H1 (cell line): Measurements from ENCODE around the gene SSRP1. TPM values are rescaled to one million over a fixed set of nuclear protein-coding genes. Genes with fewer than 3 reads are reported as not detected.

Source experiments
- BRCA1 ChIP-seq: IDR thresholded peaks from 2 replicates; pipeline ENCODE4 v1.6.1; 2012; ENCODE audit warnings: low read depth, low read length, improper control_type of control experiment
- CBX8 ChIP-seq: fragments of 300-800, 300-1000 bp; sonication (generic); IDR thresholded peaks from 2 replicates; pipeline ENCODE4 v1.7.1; 2016; ENCODE audit warnings: low read depth, low read length, borderline replicate concordance
- MAFK ChIP-seq: IDR thresholded peaks from 2 replicates; pipeline ENCODE4 v1.6.1; 2012; ENCODE audit warnings: low read depth, mild to moderate bottlenecking, improper control_type of control experiment, low read length
- RFX5 ChIP-seq: IDR thresholded peaks from 2 replicates; pipeline ENCODE4 v1.6.1; 2011; ENCODE audit warnings: low read depth, low read length, improper control_type of control experiment, borderline replicate concordance
- SAP30 ChIP-seq: fragments of 300-600 bp; sonication (generic); IDR thresholded peaks from 2 replicates; pipeline ENCODE4 v1.7.1; 2012; ENCODE audit warnings: low read length, moderate library complexity, mild to moderate bottlenecking, inconsistent platforms; ENCODE audit not compliant: insufficient read depth, insufficient replicate concordance
- SP1 ChIP-seq: IDR thresholded peaks from 2 replicates; pipeline ENCODE4 v1.6.1; 2011; ENCODE audit warnings: low read depth, low read length
- YY1 ChIP-seq: IDR thresholded peaks from 2 replicates; pipeline ENCODE4 v1.6.1; 2011; ENCODE audit warnings: low read depth, mild to moderate bottlenecking, low read length
- polyA plus RNA-seq, 7 experiments: library from polyadenylated mRNA; depleted of rRNA in 3 of 7; stranded (reverse) in 5 of 7; unstranded in 2 of 7; fragments of >200 nt in 5 of 7; fragments of 200-250 nt in 2 of 7; gene quantifications; 1 replicate in 5 of 7; 2 replicates in 1 of 7; 4 replicates in 1 of 7; pipeline versions ENCODE4 v1.2.1 to v1.2.3, GENCODE V29; 2011 to 2013; ENCODE audit warnings: missing spikeins in 2 of 7, mixed read lengths in 2 of 7
- total RNA-seq: library from RNA; stranded (reverse); fragmentation: NEBNext Ultra II Directional; extraction: Animal tissue kit (Norgen Biotek cat#: 25700); gene quantifications from 2 replicates; pipeline ENCODE4 v1.2.1, GENCODE V29; 2021
- TF ChIP-seq, protein P1 (sequence below): fragments of 300-600 bp; sonication (generic); IDR thresholded peaks from 2 replicates; pipeline ENCODE4 v1.7.1; 2012; ENCODE audit warnings: low read length, moderate library complexity, mild to moderate bottlenecking, inconsistent platforms; ENCODE audit not compliant: insufficient replicate concordance

SSRP1 gene
- total and polyA plus RNA-seq, 2 of the 8 experiments (the other 6 are each of a cell fraction or from before 2014, with no cell fraction given), result 259 to 281 TPM

DNA sequence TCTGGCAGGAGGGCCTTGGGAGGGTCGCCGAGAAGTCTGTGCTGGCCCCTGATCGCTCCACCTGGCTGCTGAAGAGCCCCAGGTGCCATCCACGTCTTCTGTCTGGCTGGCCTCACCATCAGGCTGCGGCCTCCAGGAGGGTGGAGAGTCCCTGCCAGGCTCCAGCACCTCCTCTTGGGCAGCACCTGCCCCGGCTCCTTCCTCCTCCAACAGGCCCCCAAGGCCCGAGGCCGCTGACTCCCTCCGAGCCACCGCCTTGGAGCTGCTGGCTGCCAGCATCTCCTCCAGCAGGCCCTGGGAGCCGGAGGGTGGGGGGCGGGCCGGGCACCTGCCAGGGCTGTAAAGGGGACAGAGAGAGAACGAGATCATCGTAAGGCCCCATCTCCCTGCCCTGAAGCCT is 33.2 kb downstream of the SSRP1 start (continued):
- TF ChIP-seq, protein P1, sequence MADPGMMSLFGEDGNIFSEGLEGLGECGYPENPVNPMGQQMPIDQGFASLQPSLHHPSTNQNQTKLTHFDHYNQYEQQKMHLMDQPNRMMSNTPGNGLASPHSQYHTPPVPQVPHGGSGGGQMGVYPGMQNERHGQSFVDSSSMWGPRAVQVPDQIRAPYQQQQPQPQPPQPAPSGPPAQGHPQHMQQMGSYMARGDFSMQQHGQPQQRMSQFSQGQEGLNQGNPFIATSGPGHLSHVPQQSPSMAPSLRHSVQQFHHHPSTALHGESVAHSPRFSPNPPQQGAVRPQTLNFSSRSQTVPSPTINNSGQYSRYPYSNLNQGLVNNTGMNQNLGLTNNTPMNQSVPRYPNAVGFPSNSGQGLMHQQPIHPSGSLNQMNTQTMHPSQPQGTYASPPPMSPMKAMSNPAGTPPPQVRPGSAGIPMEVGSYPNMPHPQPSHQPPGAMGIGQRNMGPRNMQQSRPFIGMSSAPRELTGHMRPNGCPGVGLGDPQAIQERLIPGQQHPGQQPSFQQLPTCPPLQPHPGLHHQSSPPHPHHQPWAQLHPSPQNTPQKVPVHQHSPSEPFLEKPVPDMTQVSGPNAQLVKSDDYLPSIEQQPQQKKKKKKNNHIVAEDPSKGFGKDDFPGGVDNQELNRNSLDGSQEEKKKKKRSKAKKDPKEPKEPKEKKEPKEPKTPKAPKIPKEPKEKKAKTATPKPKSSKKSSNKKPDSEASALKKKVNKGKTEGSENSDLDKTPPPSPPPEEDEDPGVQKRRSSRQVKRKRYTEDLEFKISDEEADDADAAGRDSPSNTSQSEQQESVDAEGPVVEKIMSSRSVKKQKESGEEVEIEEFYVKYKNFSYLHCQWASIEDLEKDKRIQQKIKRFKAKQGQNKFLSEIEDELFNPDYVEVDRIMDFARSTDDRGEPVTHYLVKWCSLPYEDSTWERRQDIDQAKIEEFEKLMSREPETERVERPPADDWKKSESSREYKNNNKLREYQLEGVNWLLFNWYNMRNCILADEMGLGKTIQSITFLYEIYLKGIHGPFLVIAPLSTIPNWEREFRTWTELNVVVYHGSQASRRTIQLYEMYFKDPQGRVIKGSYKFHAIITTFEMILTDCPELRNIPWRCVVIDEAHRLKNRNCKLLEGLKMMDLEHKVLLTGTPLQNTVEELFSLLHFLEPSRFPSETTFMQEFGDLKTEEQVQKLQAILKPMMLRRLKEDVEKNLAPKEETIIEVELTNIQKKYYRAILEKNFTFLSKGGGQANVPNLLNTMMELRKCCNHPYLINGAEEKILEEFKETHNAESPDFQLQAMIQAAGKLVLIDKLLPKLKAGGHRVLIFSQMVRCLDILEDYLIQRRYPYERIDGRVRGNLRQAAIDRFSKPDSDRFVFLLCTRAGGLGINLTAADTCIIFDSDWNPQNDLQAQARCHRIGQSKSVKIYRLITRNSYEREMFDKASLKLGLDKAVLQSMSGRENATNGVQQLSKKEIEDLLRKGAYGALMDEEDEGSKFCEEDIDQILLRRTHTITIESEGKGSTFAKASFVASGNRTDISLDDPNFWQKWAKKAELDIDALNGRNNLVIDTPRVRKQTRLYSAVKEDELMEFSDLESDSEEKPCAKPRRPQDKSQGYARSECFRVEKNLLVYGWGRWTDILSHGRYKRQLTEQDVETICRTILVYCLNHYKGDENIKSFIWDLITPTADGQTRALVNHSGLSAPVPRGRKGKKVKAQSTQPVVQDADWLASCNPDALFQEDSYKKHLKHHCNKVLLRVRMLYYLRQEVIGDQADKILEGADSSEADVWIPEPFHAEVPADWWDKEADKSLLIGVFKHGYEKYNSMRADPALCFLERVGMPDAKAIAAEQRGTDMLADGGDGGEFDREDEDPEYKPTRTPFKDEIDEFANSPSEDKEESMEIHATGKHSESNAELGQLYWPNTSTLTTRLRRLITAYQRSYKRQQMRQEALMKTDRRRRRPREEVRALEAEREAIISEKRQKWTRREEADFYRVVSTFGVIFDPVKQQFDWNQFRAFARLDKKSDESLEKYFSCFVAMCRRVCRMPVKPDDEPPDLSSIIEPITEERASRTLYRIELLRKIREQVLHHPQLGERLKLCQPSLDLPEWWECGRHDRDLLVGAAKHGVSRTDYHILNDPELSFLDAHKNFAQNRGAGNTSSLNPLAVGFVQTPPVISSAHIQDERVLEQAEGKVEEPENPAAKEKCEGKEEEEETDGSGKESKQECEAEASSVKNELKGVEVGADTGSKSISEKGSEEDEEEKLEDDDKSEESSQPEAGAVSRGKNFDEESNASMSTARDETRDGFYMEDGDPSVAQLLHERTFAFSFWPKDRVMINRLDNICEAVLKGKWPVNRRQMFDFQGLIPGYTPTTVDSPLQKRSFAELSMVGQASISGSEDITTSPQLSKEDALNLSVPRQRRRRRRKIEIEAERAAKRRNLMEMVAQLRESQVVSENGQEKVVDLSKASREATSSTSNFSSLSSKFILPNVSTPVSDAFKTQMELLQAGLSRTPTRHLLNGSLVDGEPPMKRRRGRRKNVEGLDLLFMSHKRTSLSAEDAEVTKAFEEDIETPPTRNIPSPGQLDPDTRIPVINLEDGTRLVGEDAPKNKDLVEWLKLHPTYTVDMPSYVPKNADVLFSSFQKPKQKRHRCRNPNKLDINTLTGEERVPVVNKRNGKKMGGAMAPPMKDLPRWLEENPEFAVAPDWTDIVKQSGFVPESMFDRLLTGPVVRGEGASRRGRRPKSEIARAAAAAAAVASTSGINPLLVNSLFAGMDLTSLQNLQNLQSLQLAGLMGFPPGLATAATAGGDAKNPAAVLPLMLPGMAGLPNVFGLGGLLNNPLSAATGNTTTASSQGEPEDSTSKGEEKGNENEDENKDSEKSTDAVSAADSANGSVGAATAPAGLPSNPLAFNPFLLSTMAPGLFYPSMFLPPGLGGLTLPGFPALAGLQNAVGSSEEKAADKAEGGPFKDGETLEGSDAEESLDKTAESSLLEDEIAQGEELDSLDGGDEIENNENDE, result no peak
- TF ChIP-seq CBX8 (no peak), BRCA1 (no peak), MAFK (no peak), RFX5 (no peak), SP1 (no peak), YY1 (no peak), SAP30 (no peak)
- TF ChIP-seq, all 59 proteins: peak for 0
